Keratinocyte (primary cell): ENCODE measurements around the gene SEMA4D. TPM values are rescaled to one million over a fixed set of nuclear protein-coding genes. Genes with fewer than 3 reads are reported as not detected.

Experiments used
- DNase-seq: peaks from one replicate; pipeline ENCODE4 v3.0.0-alpha.2; 2011; ENCODE audit warnings: low read depth, missing footprints, low spot score
- FAIRE-seq: peaks from 2 replicates; lab custom pipeline; 2011; peaks lifted over from hg19 to GRCh38; lab: Jason Lieb, UNC
- H2AFZ ChIP-seq: 2 replicates; pipeline ENCODE4 v1.6.0; 2012; ENCODE audit warnings: low read length, control low read depth, inconsistent platforms; ENCODE audit not compliant: control insufficient read depth
- H3K27ac ChIP-seq: 2 replicates; pipeline ENCODE4 v1.5.1; 2011; ENCODE audit warnings: low read length; ENCODE audit not compliant: control insufficient read depth, insufficient read depth
- H3K27me3 ChIP-seq: 3 replicates; pipeline ENCODE4 v1.6.0; 2011; ENCODE audit warnings: low read length; ENCODE audit not compliant: control insufficient read depth, insufficient read depth; ENCODE audit errors: extremely low read depth
- H3K36me3 ChIP-seq, 2 experiments: 2 replicates in 1 of 2; 3 replicates in 1 of 2; pipeline ENCODE4 v1.5.1; 2011; ENCODE audit warnings: low read length in 2 of 2, mild to moderate bottlenecking in 1 of 2; ENCODE audit not compliant: control insufficient read depth in 2 of 2, insufficient read depth in 2 of 2; ENCODE audit errors: extremely low read depth in 1 of 2
- H3K4me1 ChIP-seq: 3 replicates; pipeline ENCODE4 v1.5.1; 2011; ENCODE audit warnings: low read length; ENCODE audit not compliant: control insufficient read depth, insufficient read depth; ENCODE audit errors: extremely low read depth
- H3K4me2 ChIP-seq: 3 replicates; pipeline ENCODE4 v1.6.0; 2011; ENCODE audit warnings: low read depth, low read length; ENCODE audit not compliant: control insufficient read depth, insufficient read depth; ENCODE audit errors: extremely low read depth
- H3K4me3 ChIP-seq, 3 experiments: fragments of 200-600 bp in 1 of 3; sonication (generic) in 1 of 3; 2 replicates in 2 of 3; 3 replicates in 1 of 3; pipeline ENCODE4 v1.5.1; 2011 to 2016; ENCODE audit warnings: low read length in 3 of 3, mild to moderate bottlenecking in 3 of 3, control low read depth in 2 of 3, inconsistent platforms in 1 of 3, low read depth in 1 of 3, mixed read lengths in 1 of 3, mixed run types in 1 of 3, moderate library complexity in 1 of 3; ENCODE audit not compliant: control insufficient read depth in 2 of 3, insufficient read depth in 2 of 3; ENCODE audit errors: extremely low read depth in 1 of 3
- H3K79me2 ChIP-seq: 2 replicates; pipeline ENCODE4 v1.6.0; 2012; ENCODE audit warnings: low read length; ENCODE audit not compliant: control insufficient read depth, insufficient read depth
- H3K9ac ChIP-seq: 3 replicates; pipeline ENCODE4 v1.6.0; 2011; ENCODE audit warnings: low read length; ENCODE audit not compliant: control insufficient read depth, insufficient read depth; ENCODE audit errors: extremely low read depth
- H3K9me1 ChIP-seq: 3 replicates; pipeline ENCODE4 v1.6.0; 2011; ENCODE audit warnings: low read length; ENCODE audit not compliant: control insufficient read depth, insufficient read depth; ENCODE audit errors: extremely low read depth
- H3K9me3 ChIP-seq: 2 replicates; pipeline ENCODE4 v1.5.1; 2012; ENCODE audit warnings: low read depth, low read length; ENCODE audit not compliant: control insufficient read depth
- H4K20me1 ChIP-seq: 3 replicates; pipeline ENCODE4 v1.6.0; 2011; ENCODE audit warnings: low read length; ENCODE audit not compliant: control insufficient read depth, insufficient read depth; ENCODE audit errors: extremely low read depth
- CTCF ChIP-seq, 3 experiments: IDR thresholded peaks in 1 of 3; conservative IDR thresholded peaks in 1 of 3; optimal IDR thresholded peaks in 1 of 3; 2 replicates in 2 of 3; 3 replicates in 1 of 3; pipeline versions ENCODE3 to v1.5.1; 2011; ENCODE audit warnings: low read length in 3 of 3, mild to moderate bottlenecking in 3 of 3, moderate library complexity in 2 of 3, control low read depth in 1 of 3, inconsistent platforms in 1 of 3; ENCODE audit not compliant: insufficient read depth in 2 of 3; ENCODE audit errors: extremely low read depth in 1 of 3
- EZH2 ChIP-seq: IDR thresholded peaks from one replicate; pipeline ENCODE4 v1.6.1; 2012; ENCODE audit warnings: inconsistent platforms, mild to moderate bottlenecking, low read length, moderate library complexity
- dilution Hi-C: fragments of 300-500 bp; cut with MboI; formaldehyde crosslinking; loops from one replicate; pipeline ENCODE4 v1.7.0; 2020; ENCODE audit warnings: low sequenced_read_pairs; ENCODE audit not compliant: extremely low pct_ligation_motif_present
- polyA plus RNA-seq, 5 experiments: library from polyadenylated mRNA; depleted of rRNA in 3 of 5; stranded (reverse) in 3 of 5; stranded (forward) in 1 of 5; unstranded in 1 of 5; fragments of >200 nt; gene quantifications; 1 replicate in 1 of 5; 2 replicates in 3 of 5; 3 replicates in 1 of 5; pipeline versions ENCODE4 v1.2.1 to v1.2.3, GENCODE V29; 2011 to 2012; ENCODE audit warnings: missing spikeins in 2 of 5, low read depth in 1 of 5, low replicate concordance in 1 of 5

Gene SEMA4D
- polyA plus RNA-seq, 1 donor (not counting 4 experiments of a cell fraction or from before 2014, with no cell fraction given): 0.43 TPM

DNA sequence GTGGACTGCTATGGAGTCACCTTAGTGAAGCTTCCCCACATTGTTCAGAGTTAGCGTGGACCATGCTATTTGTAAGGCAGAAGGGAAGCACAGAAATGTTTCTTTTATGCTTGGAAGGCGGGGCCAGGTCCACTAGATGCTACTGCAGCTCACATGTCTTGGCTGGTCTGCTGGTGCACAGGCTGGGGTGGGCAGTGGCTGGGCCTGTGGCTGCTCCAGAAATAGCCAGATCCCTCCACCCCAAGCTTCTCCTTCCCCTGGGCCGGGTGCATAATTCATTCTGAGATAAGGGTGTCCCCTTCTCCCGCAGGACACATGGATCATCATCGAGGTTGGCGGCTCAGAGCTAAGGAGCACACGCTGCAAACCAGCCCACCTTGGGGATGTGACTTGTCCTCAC lies 14.5 kb upstream of the SEMA4D start:
- no peaks in the 10 kb centered on the region for H3K4me1 ChIP-seq
- no peaks in the 10 kb centered on the region for H3K27me3 ChIP-seq
- H4K20me1 ChIP-seq: no peaks in the 10 kb centered on the region
- no peaks in the 10 kb centered on the region for H3K9me1 ChIP-seq
- TF ChIP-seq CTCF (optimal IDR thresholded peaks at IDR 0.05 in 1 of 3, IDR thresholded peaks at IDR 0.05 in 1 of 3, conservative IDR thresholded peaks at IDR 0.05 in 1 of 3; ENCODE audit: extremely low read depth in 1 of 3, insufficient read depth in 2 of 3, low read length in 3 of 3): no peak
- TF ChIP-seq EZH2: no peak
- H3K36me3 ChIP-seq: no peaks in the 10 kb centered on the region
- no peaks in the 10 kb centered on the region for H3K79me2 ChIP-seq
- no peaks in the 10 kb centered on the region for H3K9me3 ChIP-seq
- H3K9ac ChIP-seq: no peak overlapping the region
- dilution Hi-C loops: no loop called here
- DNase-seq: no peak
- no peak overlapping the region for H3K27ac ChIP-seq
- no peak overlapping the region for H3K4me3 ChIP-seq
- no peak overlapping the region for H2AFZ ChIP-seq
- FAIRE-seq: no peak
- H3K4me2 ChIP-seq: no peak overlapping the region

GRCh38 chr9:89508951-89509615 lies 11.2 kb upstream of the SEMA4D start:
- TF ChIP-seq EZH2: no peak
- TF ChIP-seq CTCF (optimal IDR thresholded peaks at IDR 0.05 in 1 of 3, IDR thresholded peaks at IDR 0.05 in 1 of 3, conservative IDR thresholded peaks at IDR 0.05 in 1 of 3; ENCODE audit: extremely low read depth in 1 of 3, insufficient read depth in 2 of 3, low read length in 3 of 3): no peak
- Histone ChIP-seq H3K9me3 (no peaks in the 10 kb centered on the region), H3K4me1 (no peaks in the 10 kb centered on the region), H3K9ac (no peak overlapping the region), H3K79me2 (no peaks in the 10 kb centered on the region), H3K36me3 (no peaks in the 10 kb centered on the region), H2AFZ (no peak overlapping the region), H3K27me3 (no peaks in the 10 kb centered on the region), H3K4me2 (no peak overlapping the region), H3K4me3 (no peak overlapping the region), H4K20me1 (no peaks in the 10 kb centered on the region), H3K9me1 (no peaks in the 10 kb centered on the region), H3K27ac (no peak overlapping the region)
- dilution Hi-C loops: no loop called here
- no peak for DNase-seq
- no peak for FAIRE-seq
